GM23338 (cell line): Measurements from ENCODE around the gene NCAPH2. TPM values are rescaled to one million over a fixed set of nuclear protein-coding genes. Genes with fewer than 3 reads are reported as not detected.

Experiments
- ATAC-seq: fragments of 200-7000 bp; cut with Tn5 transposase; 3 replicates; pipeline ENCODE4 v1.9.1; 2020
- DNase-seq: peaks from one replicate; pipeline ENCODE4 v3.0.0-alpha.2; 2015; ENCODE audit warnings: low spot score
- H2AFZ ChIP-seq: fragments of 200-600 bp; sonication (generic); 2 replicates; pipeline ENCODE4 v1.8.0; 2016; ENCODE audit warnings: antibody characterized with exemption, mild to moderate bottlenecking, moderate library complexity
- H3F3A ChIP-seq: fragments of 200-600 bp; sonication (generic); replicated peaks from 2 replicates; pipeline ENCODE4 v1.8.0; 2017; ENCODE audit warnings: antibody characterized with exemption, mixed run types, low read depth
- H3K27ac ChIP-seq: fragments of 200-600 bp; sonication (generic); 2 replicates; pipeline ENCODE4 v1.6.1; 2016; ENCODE audit warnings: low read depth
- H3K27me3 ChIP-seq: fragments of 200-600 bp; sonication (generic); 2 replicates; pipeline ENCODE4 v1.8.0; 2016; ENCODE audit warnings: mild to moderate bottlenecking, mixed run types, moderate library complexity; ENCODE audit not compliant: insufficient read depth
- H3K36me3 ChIP-seq: fragments of 200-600 bp; sonication (generic); 2 replicates; pipeline ENCODE4 v1.8.0; 2016; ENCODE audit warnings: mild to moderate bottlenecking; ENCODE audit not compliant: insufficient read depth
- H3K4me1 ChIP-seq: fragments of 200-600 bp; sonication (generic); 2 replicates; pipeline ENCODE4 v1.8.0; 2016; ENCODE audit warnings: mild to moderate bottlenecking, moderate library complexity; ENCODE audit not compliant: insufficient read depth
- H3K4me2 ChIP-seq: fragments of 200-600 bp; sonication (generic); 2 replicates; pipeline ENCODE4 v1.7.1; 2017; ENCODE audit warnings: mixed run types
- H3K4me3 ChIP-seq: fragments of 200-600 bp; sonication (generic); 2 replicates; pipeline ENCODE4 v1.6.1; 2016; ENCODE audit warnings: mixed run types
- H3K79me2 ChIP-seq: fragments of 200-600 bp; sonication (generic); replicated peaks from 2 replicates; pipeline ENCODE4 v1.8.0; 2017; ENCODE audit warnings: mild to moderate bottlenecking; ENCODE audit not compliant: insufficient read depth
- H3K9me2 ChIP-seq: fragments of 200-600 bp; sonication (generic); 2 replicates; pipeline ENCODE4 v1.8.0; 2017; ENCODE audit not compliant: insufficient read depth
- H4K20me1 ChIP-seq: fragments of 200-600 bp; sonication (generic); replicated peaks from 2 replicates; pipeline ENCODE4 v1.8.0; 2017; ENCODE audit warnings: mild to moderate bottlenecking; ENCODE audit not compliant: insufficient read depth
- H3K27ac Mint-ChIP-seq: 2 replicates; pipeline ENCODE4 v1.8.0; 2020; ENCODE audit warnings: inconsistent platforms, mild to moderate bottlenecking, moderate library complexity, mixed read lengths
- H3K27me3 Mint-ChIP-seq: 3 replicates; pipeline ENCODE4 v1.8.0; 2022; ENCODE audit warnings: low read depth, mild to moderate bottlenecking, moderate library complexity, mixed read lengths, inconsistent platforms; ENCODE audit not compliant: insufficient read depth, poor library complexity
- H3K36me3 Mint-ChIP-seq: 3 replicates; pipeline ENCODE4 v1.8.0; 2021; ENCODE audit warnings: low read depth, mild to moderate bottlenecking, inconsistent platforms, moderate library complexity, mixed read lengths
- H3K4me1 Mint-ChIP-seq: 3 replicates; pipeline ENCODE4 v1.8.0; 2020; ENCODE audit warnings: mild to moderate bottlenecking, inconsistent platforms, mixed read lengths
- H3K4me3 Mint-ChIP-seq: 3 replicates; pipeline ENCODE4 v1.8.0; 2021; ENCODE audit warnings: moderate library complexity, mild to moderate bottlenecking, inconsistent platforms, mixed read lengths
- H3K9me3 Mint-ChIP-seq: 3 replicates; pipeline ENCODE4 v1.8.0; 2020; ENCODE audit warnings: moderate library complexity, mild to moderate bottlenecking, inconsistent platforms, mixed read lengths
- CREB1 ChIP-seq: fragments of 250-450 bp; sonication (Bioruptor Pico); IDR thresholded peaks from 2 replicates; pipeline ENCODE4 v1.5.0; 2020; ENCODE audit warnings: low read depth, mild to moderate bottlenecking, moderate library complexity
- JUNB ChIP-seq: IDR thresholded peaks from one replicate; pipeline ENCODE4 v1.6.1; 2016; ENCODE audit warnings: antibody characterized with exemption; ENCODE audit not compliant: unreplicated experiment
- NANOG ChIP-seq: IDR thresholded peaks from 2 replicates; pipeline ENCODE4 v1.6.1; 2016; ENCODE audit warnings: antibody characterized with exemption, borderline replicate concordance
- STAT1 ChIP-seq: IDR thresholded peaks from one replicate; pipeline ENCODE4 v1.6.1; 2016; ENCODE audit warnings: antibody characterized with exemption; ENCODE audit not compliant: unreplicated experiment
- polyA plus RNA-seq: library from polyadenylated mRNA; unstranded; fragments of >200 nt; fragmentation: Nextera tagmentation; extraction: Ambion mirVana; gene quantifications from 2 replicates; pipeline ENCODE4 v1.2.1, GENCODE V29; 2016
- total RNA-seq: library from RNA; depleted of rRNA; stranded (reverse); fragments of >200 nt; shearing (Covaris generic); gene quantifications from 2 replicates; pipeline ENCODE4 v1.2.3, GENCODE V29; 2014
- TF ChIP-seq, protein P1 (sequence below): fragments of 250-450 bp; sonication (Bioruptor Pico); IDR thresholded peaks from 2 replicates; pipeline ENCODE4 v1.5.0; 2020; ENCODE audit warnings: mild to moderate bottlenecking, moderate library complexity
- TF ChIP-seq, protein P2 (sequence below): IDR thresholded peaks from one replicate; pipeline ENCODE4 v1.6.1; 2018; ENCODE audit warnings: antibody characterized with exemption; ENCODE audit not compliant: unreplicated experiment
- TF ChIP-seq, protein P3 (sequence below), 2 experiments: fragments of 200-600 bp in 1 of 2; sonication (generic) in 1 of 2; conservative IDR thresholded peaks; 2 replicates each; pipeline versions ENCODE4 v1.5.1 to v1.6.1; 2016 to 2017; ENCODE audit warnings: antibody characterized with exemption in 2 of 2, low read depth in 2 of 2, mild to moderate bottlenecking in 2 of 2, moderate library complexity in 1 of 2

Gene NCAPH2
- total and polyA plus RNA-seq, 2 experiments from 2014 or later = 52.2 to 76.1 TPM

DNA sequence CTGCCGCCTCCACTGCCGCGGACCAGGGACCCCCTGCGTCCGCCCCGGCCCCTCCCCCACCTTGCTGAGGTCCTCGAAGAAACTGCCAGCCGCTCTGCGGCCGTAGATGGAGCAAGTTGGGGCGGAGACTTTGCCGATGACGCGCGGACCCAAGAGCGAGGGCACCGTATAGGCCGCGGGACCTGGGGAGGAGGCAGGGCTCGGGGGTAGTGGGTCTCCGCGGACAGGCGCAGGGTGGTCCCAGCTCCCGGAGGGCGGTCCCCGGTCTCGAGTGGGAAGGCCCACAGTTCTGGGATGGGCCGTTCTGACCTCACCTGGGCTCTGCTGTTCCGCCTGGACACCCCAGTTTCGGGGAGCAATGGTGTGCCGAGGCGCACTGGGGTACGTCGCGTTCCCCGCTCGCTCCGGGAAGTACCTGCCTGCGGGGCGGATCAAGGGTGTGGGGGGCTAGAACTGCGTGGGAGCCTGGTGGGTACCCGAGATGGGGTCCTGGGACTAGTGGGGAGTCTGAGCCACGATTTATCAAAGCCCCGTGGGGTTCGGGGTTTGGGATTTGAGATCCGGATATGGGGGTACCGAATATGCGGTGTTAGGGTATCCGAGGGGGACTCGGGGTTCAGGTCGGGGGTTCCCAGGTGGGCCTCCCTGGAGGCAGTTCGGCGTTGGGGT, 23.0 kb downstream of the NCAPH2 start (continued):
- TF ChIP-seq, protein P1, sequence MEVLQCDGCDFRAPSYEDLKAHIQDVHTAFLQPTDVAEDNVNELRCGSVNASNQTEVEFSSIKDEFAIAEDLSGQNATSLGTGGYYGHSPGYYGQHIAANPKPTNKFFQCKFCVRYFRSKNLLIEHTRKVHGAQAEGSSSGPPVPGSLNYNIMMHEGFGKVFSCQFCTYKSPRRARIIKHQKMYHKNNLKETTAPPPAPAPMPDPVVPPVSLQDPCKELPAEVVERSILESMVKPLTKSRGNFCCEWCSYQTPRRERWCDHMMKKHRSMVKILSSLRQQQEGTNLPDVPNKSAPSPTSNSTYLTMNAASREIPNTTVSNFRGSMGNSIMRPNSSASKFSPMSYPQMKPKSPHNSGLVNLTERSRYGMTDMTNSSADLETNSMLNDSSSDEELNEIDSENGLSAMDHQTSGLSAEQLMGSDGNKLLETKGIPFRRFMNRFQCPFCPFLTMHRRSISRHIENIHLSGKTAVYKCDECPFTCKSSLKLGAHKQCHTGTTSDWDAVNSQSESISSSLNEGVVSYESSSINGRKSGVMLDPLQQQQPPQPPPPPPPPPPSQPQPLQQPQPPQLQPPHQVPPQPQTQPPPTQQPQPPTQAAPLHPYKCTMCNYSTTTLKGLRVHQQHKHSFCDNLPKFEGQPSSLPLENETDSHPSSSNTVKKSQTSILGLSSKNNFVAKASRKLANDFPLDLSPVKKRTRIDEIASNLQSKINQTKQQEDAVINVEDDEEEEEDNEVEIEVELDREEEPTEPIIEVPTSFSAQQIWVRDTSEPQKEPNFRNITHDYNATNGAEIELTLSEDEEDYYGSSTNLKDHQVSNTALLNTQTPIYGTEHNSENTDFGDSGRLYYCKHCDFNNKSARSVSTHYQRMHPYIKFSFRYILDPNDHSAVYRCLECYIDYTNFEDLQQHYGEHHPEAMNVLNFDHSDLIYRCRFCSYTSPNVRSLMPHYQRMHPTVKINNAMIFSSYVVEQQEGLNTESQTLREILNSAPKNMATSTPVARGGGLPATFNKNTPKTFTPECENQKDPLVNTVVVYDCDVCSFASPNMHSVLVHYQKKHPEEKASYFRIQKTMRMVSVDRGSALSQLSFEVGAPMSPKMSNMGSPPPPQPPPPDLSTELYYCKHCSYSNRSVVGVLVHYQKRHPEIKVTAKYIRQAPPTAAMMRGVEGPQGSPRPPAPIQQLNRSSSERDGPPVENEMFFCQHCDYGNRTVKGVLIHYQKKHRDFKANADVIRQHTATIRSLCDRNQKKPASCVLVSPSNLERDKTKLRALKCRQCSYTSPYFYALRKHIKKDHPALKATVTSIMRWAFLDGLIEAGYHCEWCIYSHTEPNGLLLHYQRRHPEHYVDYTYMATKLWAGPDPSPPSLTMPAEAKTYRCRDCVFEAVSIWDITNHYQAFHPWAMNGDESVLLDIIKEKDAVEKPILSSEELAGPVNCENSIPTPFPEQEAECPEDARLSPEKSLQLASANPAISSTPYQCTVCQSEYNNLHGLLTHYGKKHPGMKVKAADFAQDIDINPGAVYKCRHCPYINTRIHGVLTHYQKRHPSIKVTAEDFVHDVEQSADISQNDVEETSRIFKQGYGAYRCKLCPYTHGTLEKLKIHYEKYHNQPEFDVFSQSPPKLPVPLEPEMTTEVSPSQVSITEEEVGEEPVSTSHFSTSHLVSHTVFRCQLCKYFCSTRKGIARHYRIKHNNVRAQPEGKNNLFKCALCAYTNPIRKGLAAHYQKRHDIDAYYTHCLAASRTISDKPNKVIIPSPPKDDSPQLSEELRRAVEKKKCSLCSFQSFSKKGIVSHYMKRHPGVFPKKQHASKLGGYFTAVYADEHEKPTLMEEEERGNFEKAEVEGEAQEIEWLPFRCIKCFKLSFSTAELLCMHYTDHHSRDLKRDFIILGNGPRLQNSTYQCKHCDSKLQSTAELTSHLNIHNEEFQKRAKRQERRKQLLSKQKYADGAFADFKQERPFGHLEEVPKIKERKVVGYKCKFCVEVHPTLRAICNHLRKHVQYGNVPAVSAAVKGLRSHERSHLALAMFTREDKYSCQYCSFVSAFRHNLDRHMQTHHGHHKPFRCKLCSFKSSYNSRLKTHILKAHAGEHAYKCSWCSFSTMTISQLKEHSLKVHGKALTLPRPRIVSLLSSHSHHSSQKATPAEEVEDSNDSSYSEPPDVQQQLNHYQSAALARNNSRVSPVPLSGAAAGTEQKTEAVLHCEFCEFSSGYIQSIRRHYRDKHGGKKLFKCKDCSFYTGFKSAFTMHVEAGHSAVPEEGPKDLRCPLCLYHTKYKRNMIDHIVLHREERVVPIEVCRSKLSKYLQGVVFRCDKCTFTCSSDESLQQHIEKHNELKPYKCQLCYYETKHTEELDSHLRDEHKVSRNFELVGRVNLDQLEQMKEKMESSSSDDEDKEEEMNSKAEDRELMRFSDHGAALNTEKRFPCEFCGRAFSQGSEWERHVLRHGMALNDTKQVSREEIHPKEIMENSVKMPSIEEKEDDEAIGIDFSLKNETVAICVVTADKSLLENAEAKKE (CRISPR knock-in tag) = no peak
- TF ChIP-seq NANOG (no peak), CREB1 (CRISPR knock-in tag) (peak; percentile 74)

DNA sequence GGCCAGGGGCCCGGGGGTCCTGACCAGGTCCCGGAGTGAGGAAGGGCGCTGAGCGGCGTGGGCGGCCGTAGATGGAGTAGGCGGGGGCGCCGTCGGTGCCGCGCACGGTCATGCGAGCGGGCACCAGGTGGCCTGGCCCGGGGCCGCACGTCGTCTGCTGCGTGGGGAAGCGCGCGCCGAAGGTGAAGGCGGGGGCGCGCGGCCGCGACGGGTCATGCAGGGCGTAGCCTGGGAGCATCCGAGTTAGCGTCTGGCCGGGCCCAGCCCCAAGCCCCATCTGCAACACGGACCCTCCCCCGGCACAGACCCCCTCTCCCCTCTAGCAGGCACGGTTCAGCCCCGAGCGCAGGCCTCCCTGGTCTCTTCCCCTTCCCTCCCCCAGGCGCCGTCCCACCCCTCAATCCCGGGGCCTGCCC, 23.5 kb downstream of the NCAPH2 start:
- H3K27me3 ChIP-seq = peaks cover 82% of the 10 kb centered on the region
- no peak overlapping the region for H3K27ac Mint-ChIP-seq
- TF ChIP-seq JUNB = no peak
- no peak for TF ChIP-seq NANOG
- no peak for TF ChIP-seq STAT1
- TF ChIP-seq, protein P2, sequence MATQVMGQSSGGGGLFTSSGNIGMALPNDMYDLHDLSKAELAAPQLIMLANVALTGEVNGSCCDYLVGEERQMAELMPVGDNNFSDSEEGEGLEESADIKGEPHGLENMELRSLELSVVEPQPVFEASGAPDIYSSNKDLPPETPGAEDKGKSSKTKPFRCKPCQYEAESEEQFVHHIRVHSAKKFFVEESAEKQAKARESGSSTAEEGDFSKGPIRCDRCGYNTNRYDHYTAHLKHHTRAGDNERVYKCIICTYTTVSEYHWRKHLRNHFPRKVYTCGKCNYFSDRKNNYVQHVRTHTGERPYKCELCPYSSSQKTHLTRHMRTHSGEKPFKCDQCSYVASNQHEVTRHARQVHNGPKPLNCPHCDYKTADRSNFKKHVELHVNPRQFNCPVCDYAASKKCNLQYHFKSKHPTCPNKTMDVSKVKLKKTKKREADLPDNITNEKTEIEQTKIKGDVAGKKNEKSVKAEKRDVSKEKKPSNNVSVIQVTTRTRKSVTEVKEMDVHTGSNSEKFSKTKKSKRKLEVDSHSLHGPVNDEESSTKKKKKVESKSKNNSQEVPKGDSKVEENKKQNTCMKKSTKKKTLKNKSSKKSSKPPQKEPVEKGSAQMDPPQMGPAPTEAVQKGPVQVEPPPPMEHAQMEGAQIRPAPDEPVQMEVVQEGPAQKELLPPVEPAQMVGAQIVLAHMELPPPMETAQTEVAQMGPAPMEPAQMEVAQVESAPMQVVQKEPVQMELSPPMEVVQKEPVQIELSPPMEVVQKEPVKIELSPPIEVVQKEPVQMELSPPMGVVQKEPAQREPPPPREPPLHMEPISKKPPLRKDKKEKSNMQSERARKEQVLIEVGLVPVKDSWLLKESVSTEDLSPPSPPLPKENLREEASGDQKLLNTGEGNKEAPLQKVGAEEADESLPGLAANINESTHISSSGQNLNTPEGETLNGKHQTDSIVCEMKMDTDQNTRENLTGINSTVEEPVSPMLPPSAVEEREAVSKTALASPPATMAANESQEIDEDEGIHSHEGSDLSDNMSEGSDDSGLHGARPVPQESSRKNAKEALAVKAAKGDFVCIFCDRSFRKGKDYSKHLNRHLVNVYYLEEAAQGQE = no peak
- TF ChIP-seq, protein P3, sequence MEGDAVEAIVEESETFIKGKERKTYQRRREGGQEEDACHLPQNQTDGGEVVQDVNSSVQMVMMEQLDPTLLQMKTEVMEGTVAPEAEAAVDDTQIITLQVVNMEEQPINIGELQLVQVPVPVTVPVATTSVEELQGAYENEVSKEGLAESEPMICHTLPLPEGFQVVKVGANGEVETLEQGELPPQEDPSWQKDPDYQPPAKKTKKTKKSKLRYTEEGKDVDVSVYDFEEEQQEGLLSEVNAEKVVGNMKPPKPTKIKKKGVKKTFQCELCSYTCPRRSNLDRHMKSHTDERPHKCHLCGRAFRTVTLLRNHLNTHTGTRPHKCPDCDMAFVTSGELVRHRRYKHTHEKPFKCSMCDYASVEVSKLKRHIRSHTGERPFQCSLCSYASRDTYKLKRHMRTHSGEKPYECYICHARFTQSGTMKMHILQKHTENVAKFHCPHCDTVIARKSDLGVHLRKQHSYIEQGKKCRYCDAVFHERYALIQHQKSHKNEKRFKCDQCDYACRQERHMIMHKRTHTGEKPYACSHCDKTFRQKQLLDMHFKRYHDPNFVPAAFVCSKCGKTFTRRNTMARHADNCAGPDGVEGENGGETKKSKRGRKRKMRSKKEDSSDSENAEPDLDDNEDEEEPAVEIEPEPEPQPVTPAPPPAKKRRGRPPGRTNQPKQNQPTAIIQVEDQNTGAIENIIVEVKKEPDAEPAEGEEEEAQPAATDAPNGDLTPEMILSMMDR (conservative IDR thresholded peaks at IDR 0.05; ENCODE audit: low read depth in 2 of 2) = no peak

More for the DNA sequence above, 23.5 kb downstream of the NCAPH2 start:
- no peaks in the 10 kb centered on the region; the same call in none of the 2 replicates for H4K20me1 ChIP-seq
- no peak overlapping the region for H3K27ac ChIP-seq
- H3K9me2 ChIP-seq = no peaks in the 10 kb centered on the region
- Mint-ChIP-seq H3K4me1 (peaks cover 10% of the 10 kb centered on the region; the same call in 2 of the 3 replicates), H3K36me3 (no peaks in the 10 kb centered on the region), H3K4me3 (peak overlapping the region; percentile 65; the same call in 2 of the 3 replicates), H3K9me3 (no peaks in the 10 kb centered on the region; the same call in 2 of the 3 replicates), H3K27me3 (peaks cover 77% of the 10 kb centered on the region)
- DNase-seq (peak; percentile 54), ATAC-seq (peak; percentile 24)
- peak overlapping the region; percentile 66 for H3K4me3 ChIP-seq
- 0 out of 2 replicates have a peak, but pooled peaks cover 4% of the 10 kb centered on the region for H3K4me1 ChIP-seq
- H3K36me3 ChIP-seq = no peaks in the 10 kb centered on the region
- no peaks in the 10 kb centered on the region for H3K79me2 ChIP-seq
- peak overlapping the region; percentile 87 for H3K4me2 ChIP-seq
- H2AFZ ChIP-seq = peak overlapping the region; percentile 83
- no peaks in the 10 kb centered on the region; the same call in 1 of the 2 replicates for H3F3A ChIP-seq
